Measurements from ENCODE around the gene NCR2. TPM values are rescaled to one million over a fixed set of nuclear protein-coding genes. Genes with fewer than 3 reads are reported as not detected.

The NCR2 gene
- total RNA-seq, 2 experiments from 2014 or later: not detected

DNA sequence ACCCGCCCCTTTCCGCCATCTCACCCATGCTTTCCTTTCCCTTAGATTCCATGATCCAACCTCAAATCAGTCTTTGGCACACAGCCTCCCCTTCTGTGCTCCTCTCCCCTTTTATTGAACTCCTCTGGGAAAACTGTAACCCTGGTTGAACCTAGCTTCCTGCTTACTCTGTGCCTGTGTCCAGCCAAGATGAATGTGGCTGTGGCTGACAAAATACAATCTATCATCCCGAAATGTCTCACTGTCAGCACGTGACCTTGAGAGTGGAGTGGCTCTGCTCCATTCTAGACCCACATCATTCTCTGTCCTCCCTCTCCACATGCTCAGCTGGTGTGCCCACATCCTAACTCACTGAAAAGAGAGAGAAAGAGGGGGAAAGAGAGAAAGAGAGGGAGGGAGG is 11.0 kb downstream of the NCR2 start:
- CTCF ChIA-PET: no interaction called here
- peaks cover 5% of the 10 kb centered on the region for H3K9me3 Mint-ChIP-seq
- no peaks in the 10 kb centered on the region for H3K27me3 Mint-ChIP-seq (ENCODE audit: low read depth)
- no peak for DNase-seq
- no peak overlapping the region for H3K4me3 Mint-ChIP-seq
- peaks cover 23% of the 10 kb centered on the region for H3K4me1 Mint-ChIP-seq (ENCODE audit: low read depth)
- intact Hi-C loops (cut with micrococcal nuclease): no loop called here
- H3K36me3 Mint-ChIP-seq (ENCODE audit: low read depth): no peaks in the 10 kb centered on the region
- H3K27ac Mint-ChIP-seq: no peak overlapping the region

DNA sequence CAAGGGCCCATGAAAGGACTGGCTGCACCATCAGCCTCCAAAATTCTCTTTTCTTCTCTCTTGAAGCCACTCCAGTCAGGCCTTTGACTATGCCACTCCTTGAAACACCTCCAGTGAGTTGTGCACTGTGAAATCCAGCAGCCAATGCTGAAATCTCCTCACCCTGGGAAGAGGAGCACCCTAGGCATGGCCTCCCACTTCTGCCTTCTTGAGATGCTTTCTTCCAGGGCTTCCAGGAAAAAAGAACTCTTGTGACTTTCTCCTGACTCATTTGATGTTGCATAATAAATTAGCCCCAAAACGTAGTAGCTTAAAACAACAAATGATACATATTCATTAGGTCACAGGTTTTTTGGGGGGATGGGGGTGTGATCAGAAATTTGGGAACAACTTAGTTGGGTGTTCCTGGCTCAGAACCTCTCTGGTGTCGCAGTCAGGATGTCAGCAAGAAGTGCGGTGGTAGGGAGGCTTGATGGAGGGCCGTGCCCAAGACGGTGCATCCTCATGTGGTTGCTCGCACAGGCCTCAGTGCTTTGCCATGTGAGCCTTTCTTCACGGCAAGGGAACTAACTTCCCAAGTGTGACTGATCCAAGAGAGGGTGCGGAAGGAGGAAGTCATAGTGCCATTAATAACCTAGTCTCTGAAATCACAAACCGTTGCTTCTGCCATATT is 12.1 kb downstream of the NCR2 start:
- intact Hi-C loops (cut with micrococcal nuclease): no loop called here
- no peak for DNase-seq
- H3K27me3 Mint-ChIP-seq (ENCODE audit: low read depth): no peaks in the 10 kb centered on the region
- peaks cover 5% of the 10 kb centered on the region for H3K9me3 Mint-ChIP-seq
- H3K36me3 Mint-ChIP-seq (ENCODE audit: low read depth): no peaks in the 10 kb centered on the region
- H3K4me1 Mint-ChIP-seq (ENCODE audit: low read depth): peaks cover 23% of the 10 kb centered on the region
- no peak overlapping the region for H3K4me3 Mint-ChIP-seq
- H3K27ac Mint-ChIP-seq: no peak overlapping the region
- CTCF ChIA-PET: no interaction called here

GRCh38 chr6:41348934-41349333 is 13.5 kb downstream of the NCR2 start:
- Mint-ChIP-seq H3K27ac (no peak overlapping the region), H3K4me1 (ENCODE audit: low read depth) (peaks cover 23% of the 10 kb centered on the region), H3K9me3 (peaks cover 5% of the 10 kb centered on the region), H3K4me3 (no peak overlapping the region), H3K36me3 (ENCODE audit: low read depth) (no peaks in the 10 kb centered on the region), H3K27me3 (ENCODE audit: low read depth) (no peaks in the 10 kb centered on the region)
- CTCF ChIA-PET: interaction anchor here (0.6 to 2.8 kb wide), 3 partner anchors 19 to 316 kb away, joined by 3 to 10 read pairs (median 3); no protein-coding TSS in a partner anchor
- no peak for DNase-seq
- intact Hi-C loops (cut with micrococcal nuclease): no loop called here

- H3K36me3 Mint-ChIP-seq (ENCODE audit: low read depth): no peaks in the 10 kb centered on the region
- H3K9me3 Mint-ChIP-seq: peaks cover 5% of the 10 kb centered on the region
- intact Hi-C loops (cut with micrococcal nuclease): no loop called here
- no peak overlapping the region for H3K27ac Mint-ChIP-seq
- no peak for DNase-seq
- no peaks in the 10 kb centered on the region for H3K4me1 Mint-ChIP-seq (ENCODE audit: low read depth)
- H3K27me3 Mint-ChIP-seq (ENCODE audit: low read depth): no peaks in the 10 kb centered on the region
- CTCF ChIA-PET: interaction anchor here (1.9 kb wide), 1 partner anchor 15 kb away, joined by 4 read pairs; no protein-coding TSS in a partner anchor
- H3K4me3 Mint-ChIP-seq: no peak overlapping the region
These were observed 17.0 kb downstream of the NCR2 start for GRCh38 chr6:41352396-41352795.

DNA sequence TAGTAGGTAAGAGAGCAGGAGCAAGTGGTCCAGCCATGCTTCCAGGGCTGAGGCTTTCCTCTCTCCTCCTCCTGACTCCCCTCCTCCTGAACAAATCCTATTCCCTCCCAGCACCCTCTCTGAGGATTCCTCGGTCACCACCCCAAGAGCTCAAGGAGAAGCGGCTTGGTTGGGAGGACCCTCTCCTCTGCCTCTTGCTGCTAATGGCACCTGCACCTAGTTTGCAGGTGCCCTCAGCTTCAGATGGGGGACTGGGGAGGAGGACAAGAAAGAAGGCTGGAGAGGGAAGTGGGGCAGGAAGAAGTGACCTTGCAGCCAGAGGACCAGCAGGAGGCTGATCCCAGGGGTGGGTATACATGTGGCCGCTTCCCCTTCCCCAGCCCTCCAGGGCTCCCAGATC is 17.5 kb downstream of the NCR2 start:
- Mint-ChIP-seq H3K27ac (no peak overlapping the region), H3K27me3 (ENCODE audit: low read depth) (no peaks in the 10 kb centered on the region), H3K9me3 (peaks cover 5% of the 10 kb centered on the region), H3K36me3 (ENCODE audit: low read depth) (no peaks in the 10 kb centered on the region), H3K4me3 (no peak overlapping the region), H3K4me1 (ENCODE audit: low read depth) (no peaks in the 10 kb centered on the region)
- intact Hi-C loops (cut with micrococcal nuclease): no loop called here
- no peak for DNase-seq
- CTCF ChIA-PET: interaction anchor here (1.9 to 2.2 kb wide), 2 partner anchors 14 to 16 kb away, joined by 4 to 7 read pairs; no protein-coding TSS in a partner anchor

DNA sequence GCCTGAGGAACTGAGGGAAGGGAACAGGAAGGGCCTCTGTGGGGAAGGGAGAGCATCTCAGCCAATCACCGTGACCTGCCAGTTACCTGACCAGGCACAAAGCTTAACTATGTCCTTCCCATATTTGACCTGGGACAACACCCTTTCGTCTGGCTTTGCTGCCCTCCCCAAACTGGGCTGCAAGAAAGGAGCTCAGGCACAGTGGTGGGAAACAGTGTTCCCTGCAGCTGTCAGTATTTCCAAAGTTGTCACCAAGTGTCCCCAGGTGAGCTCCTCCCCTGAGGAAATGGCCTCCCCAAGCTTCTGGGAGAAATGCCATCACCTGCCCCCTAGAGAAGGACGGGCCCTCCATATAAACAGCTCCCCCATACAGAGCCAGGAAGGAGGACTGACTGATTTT is 17.9 kb downstream of the NCR2 start:
- H3K27ac Mint-ChIP-seq: no peak overlapping the region
- peaks cover 4% of the 10 kb centered on the region for H3K9me3 Mint-ChIP-seq
- intact Hi-C loops (cut with micrococcal nuclease): no loop called here
- no peak overlapping the region for H3K4me3 Mint-ChIP-seq
- H3K4me1 Mint-ChIP-seq (ENCODE audit: low read depth): no peaks in the 10 kb centered on the region
- DNase-seq: no peak
- CTCF ChIA-PET: interaction anchor here (2.2 kb wide), 1 partner anchor 15 kb away, joined by 7 read pairs; no protein-coding TSS in a partner anchor
- no peaks in the 10 kb centered on the region for H3K27me3 Mint-ChIP-seq (ENCODE audit: low read depth)
- H3K36me3 Mint-ChIP-seq (ENCODE audit: low read depth): no peaks in the 10 kb centered on the region

DNA sequence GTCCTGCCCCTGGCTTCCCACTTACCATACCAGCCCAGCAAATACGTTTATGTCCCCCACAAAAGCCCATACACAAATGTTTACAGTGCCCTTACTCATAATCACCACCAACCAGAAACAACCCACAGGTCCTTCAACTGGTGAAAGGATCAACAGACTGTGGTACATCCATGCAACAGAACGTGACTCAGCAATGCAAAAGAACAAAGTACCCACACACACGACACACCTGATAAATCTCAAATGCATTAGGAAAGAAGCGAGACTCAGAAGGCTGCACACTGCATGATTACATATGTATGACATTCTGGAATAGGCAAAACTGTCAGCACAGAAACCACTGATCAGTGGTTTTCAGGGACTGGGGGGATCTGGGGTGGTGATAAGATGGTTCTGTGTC is 20.5 kb downstream of the NCR2 start:
- H3K27ac Mint-ChIP-seq: no peak overlapping the region
- H3K9me3 Mint-ChIP-seq: peaks cover 10% of the 10 kb centered on the region
- intact Hi-C loops (cut with micrococcal nuclease): no loop called here
- H3K4me3 Mint-ChIP-seq: no peak overlapping the region
- H3K36me3 Mint-ChIP-seq (ENCODE audit: low read depth): no peaks in the 10 kb centered on the region
- no peaks in the 10 kb centered on the region for H3K27me3 Mint-ChIP-seq (ENCODE audit: low read depth)
- no peak for DNase-seq
- CTCF ChIA-PET: interaction anchor here (1.5 to 1.9 kb wide), 2 partner anchors 11 to 13 kb away, joined by 3 to 5 read pairs; no protein-coding TSS in a partner anchor
- no peaks in the 10 kb centered on the region for H3K4me1 Mint-ChIP-seq (ENCODE audit: low read depth)

- Mint-ChIP-seq H3K27me3 (ENCODE audit: low read depth) (no peaks in the 10 kb centered on the region), H3K4me1 (ENCODE audit: low read depth) (no peaks in the 10 kb centered on the region), H3K9me3 (peaks cover 12% of the 10 kb centered on the region), H3K4me3 (no peak overlapping the region), H3K36me3 (ENCODE audit: low read depth) (no peaks in the 10 kb centered on the region), H3K27ac (no peak overlapping the region)
- intact Hi-C loops (cut with micrococcal nuclease): no loop called here
- CTCF ChIA-PET: interaction anchor here (1.5 to 1.9 kb wide), 2 partner anchors 12 kb away, joined by 3 to 5 read pairs; no protein-coding TSS in a partner anchor
- DNase-seq: no peak
These were observed 21.4 kb downstream of the NCR2 start for GRCh38 chr6:41356825-41357224.

DNA sequence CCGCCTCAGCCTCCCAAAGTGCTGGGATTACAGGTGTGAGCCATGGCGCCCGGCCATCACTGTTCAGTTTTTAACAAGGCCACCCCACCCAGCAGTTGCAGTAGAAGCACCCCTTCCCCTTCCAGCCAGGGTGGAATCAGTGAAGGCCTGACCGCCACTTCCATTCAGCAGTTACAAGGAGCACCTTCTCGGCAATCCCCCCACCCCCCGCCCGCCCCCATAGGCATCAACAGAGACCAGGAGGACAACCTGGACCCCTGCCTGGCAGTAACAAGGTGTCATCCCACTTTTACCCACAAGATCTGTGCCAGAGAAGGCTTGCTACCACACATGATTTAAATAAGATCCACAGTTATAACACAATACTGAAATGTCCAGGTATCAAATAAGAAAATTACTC is 23.1 kb downstream of the NCR2 start:
- intact Hi-C loops (cut with micrococcal nuclease): no loop called here
- DNase-seq: no peak
- CTCF ChIA-PET: no interaction called here
- Mint-ChIP-seq H3K4me1 (ENCODE audit: low read depth) (no peaks in the 10 kb centered on the region), H3K27me3 (ENCODE audit: low read depth) (no peaks in the 10 kb centered on the region), H3K27ac (no peak overlapping the region), H3K36me3 (ENCODE audit: low read depth) (no peaks in the 10 kb centered on the region), H3K4me3 (no peak overlapping the region), H3K9me3 (peaks cover 17% of the 10 kb centered on the region)

DNA sequence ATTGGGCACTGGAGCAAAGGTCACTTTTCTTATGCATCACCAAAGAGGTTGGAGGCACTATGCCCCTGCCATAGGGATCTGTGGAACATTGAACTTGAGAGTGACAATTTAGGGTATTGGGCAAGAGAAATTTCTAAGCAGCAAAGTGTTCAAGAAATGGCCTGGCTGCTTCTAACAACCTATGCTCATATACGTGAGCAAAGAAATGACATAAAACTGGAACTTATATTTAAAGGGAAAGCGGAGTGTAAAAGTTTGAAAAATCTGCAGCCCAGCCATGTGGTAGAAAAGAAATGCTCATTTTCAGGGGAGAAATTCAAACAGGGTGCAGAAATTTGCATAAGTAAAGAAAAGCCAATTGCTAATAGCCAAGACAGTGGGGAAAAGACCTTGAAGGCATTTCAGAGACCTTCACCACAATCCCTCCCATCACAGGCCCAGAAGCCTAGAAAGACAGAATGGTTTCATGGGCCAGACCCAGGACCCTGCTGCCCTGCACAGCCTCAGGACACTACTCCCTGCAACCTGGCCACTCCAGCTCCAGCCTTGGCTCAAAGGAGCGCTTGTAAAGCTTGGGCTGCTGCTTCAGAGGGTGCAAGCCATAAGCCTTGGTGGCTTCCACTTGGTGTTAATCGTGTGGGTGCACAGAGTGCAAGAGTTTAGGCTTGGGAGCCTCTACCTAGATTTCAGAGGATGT is 24.4 kb downstream of the NCR2 start:
- Mint-ChIP-seq H3K9me3 (peaks cover 17% of the 10 kb centered on the region), H3K4me1 (ENCODE audit: low read depth) (no peaks in the 10 kb centered on the region), H3K36me3 (ENCODE audit: low read depth) (no peaks in the 10 kb centered on the region), H3K27me3 (ENCODE audit: low read depth) (peaks cover 3% of the 10 kb centered on the region), H3K4me3 (no peak overlapping the region), H3K27ac (no peak overlapping the region)
- no peak for DNase-seq
- intact Hi-C loops (cut with micrococcal nuclease): loop anchor here (10.0 kb wide), 1 partner anchor 415 kb away; the partner anchor contains the start of gene FRS3
- CTCF ChIA-PET: no interaction called here

DNA sequence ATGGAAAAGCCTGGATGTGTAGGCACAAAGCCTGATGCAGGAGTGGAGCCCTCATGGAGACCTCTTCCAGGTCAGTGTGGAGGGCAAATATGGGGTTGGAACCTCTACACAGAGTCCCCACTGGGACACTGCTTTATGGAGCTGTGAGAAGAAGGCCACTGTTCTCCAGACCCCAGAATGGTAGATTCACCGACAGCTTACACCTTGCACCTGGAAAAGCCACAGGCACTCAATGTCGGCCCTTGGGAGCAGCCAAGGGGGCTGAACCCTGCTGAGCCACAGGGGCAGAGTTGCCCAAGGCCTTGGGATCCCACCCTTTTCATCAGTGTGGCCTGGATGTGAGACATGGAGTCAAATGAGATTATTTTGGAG is 24.9 kb downstream of the NCR2 start:
- no peaks in the 10 kb centered on the region for H3K36me3 Mint-ChIP-seq (ENCODE audit: low read depth)
- H3K9me3 Mint-ChIP-seq: peaks cover 17% of the 10 kb centered on the region
- no peak overlapping the region for H3K4me3 Mint-ChIP-seq
- H3K27me3 Mint-ChIP-seq (ENCODE audit: low read depth): peaks cover 3% of the 10 kb centered on the region
- intact Hi-C loops (cut with micrococcal nuclease): loop anchor here (10.0 kb wide), 1 partner anchor 415 kb away; the partner anchor contains the start of gene FRS3
- no peaks in the 10 kb centered on the region for H3K4me1 Mint-ChIP-seq (ENCODE audit: low read depth)
- CTCF ChIA-PET: no interaction called here
- DNase-seq: no peak
- H3K27ac Mint-ChIP-seq: no peak overlapping the region

DNA sequence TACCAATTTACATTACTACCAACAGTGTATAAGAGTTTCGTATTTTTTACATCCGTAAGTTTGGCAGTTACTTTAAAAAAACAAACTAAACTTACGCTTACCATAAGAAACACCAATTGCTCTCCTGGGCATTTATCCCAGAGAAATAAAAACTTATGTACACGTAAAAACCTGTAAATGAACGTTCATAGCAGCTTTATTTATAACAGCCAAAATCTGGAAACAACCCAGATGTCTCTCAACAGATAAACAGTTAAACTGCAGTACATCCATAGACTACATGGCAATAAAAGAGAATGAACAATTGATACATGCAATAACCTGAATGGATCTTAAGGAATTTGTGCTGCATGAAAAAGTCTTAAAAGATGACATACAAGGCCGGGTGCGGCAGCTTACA is 30.7 kb downstream of the NCR2 start:
- Mint-ChIP-seq H3K27ac (no peak overlapping the region), H3K4me3 (no peak overlapping the region), H3K9me3 (peaks cover 7% of the 10 kb centered on the region), H3K27me3 (ENCODE audit: low read depth) (peaks cover 14% of the 10 kb centered on the region), H3K4me1 (ENCODE audit: low read depth) (peaks cover 2% of the 10 kb centered on the region), H3K36me3 (ENCODE audit: low read depth) (no peaks in the 10 kb centered on the region)
- CTCF ChIA-PET: interaction anchor here (1.0 kb wide), 1 partner anchor 55 kb away, joined by 3 read pairs; no protein-coding TSS in a partner anchor
- intact Hi-C loops (cut with micrococcal nuclease): loop anchor here (10.0 kb wide), 1 partner anchor 409 kb away; the partner anchor contains the start of gene FRS3
- no peak for DNase-seq

Data from activated naive CD4-positive, alpha-beta T cell treated with anti-CD3 and anti-CD28 coated beads for 36 hours (primary cell).